Stimulated activated CD4-positive, alpha-beta T cell treated with anti-CD3 and anti-CD28 coated beads, Interleukin-1b, Interleukin-23, amount 100 ng/mL, for 48 hours (primary cell): Measurements from ENCODE around the gene CA7.
A peak's percentile ranks its signal among the peaks of the same experiment; 100 is the strongest.
"Not testable (repeated sequence)": the region's sequence is repeated elsewhere in the genome, so short reads cannot be mapped to it uniquely, and the experiment has no call there.

Experiments used
- DNase-seq: peaks from one replicate; pipeline ENCODE4 v3.0.0-alpha.2; 2020

The CA7 gene

GRCh38 chr16:66874079-66874775 lies 30.0 kb downstream of the CA7 start:
- DNase-seq = peak; percentile 33

- peak; percentile 83 for DNase-seq
These were observed 33.9 kb downstream of the CA7 start for GRCh38 chr16:66878067-66878466.

- peak; percentile 92 for DNase-seq
These were observed 36.2 kb downstream of the CA7 start, which contains the start of gene PDP2 for GRCh38 chr16:66880288-66881013. TSS of gene PDP2 (plus strand) at chr16:66880515. CDS start at chr16:66884285, 3,770 bp downstream.

GRCh38 chr16:66881014-66881417 lies 36.8 kb downstream of the CA7 start:
- DNase-seq = no peak

- no peak for DNase-seq
These were observed 37.3 kb downstream of the CA7 start for GRCh38 chr16:66881560-66881959.

GRCh38 chr16:66881964-66882508 lies 37.8 kb downstream of the CA7 start:
- DNase-seq = no peak

GRCh38 chr16:66882702-66883101 lies 38.5 kb downstream of the CA7 start:
- DNase-seq = no peak

- no peak for DNase-seq
These were observed 41.3 kb downstream of the CA7 start for GRCh38 chr16:66885491-66885890.

GRCh38 chr16:66886321-66886720 lies 42.1 kb downstream of the CA7 start:
- no peak for DNase-seq

GRCh38 chr16:66886914-66887313 lies 42.7 kb downstream of the CA7 start:
- DNase-seq = no peak

- no peak for DNase-seq
These were observed 44.7 kb downstream of the CA7 start for GRCh38 chr16:66888647-66889615.

GRCh38 chr16:66889622-66890021 lies 45.4 kb downstream of the CA7 start:
- no peak for DNase-seq

GRCh38 chr16:66890799-66891198 lies 46.6 kb downstream of the CA7 start:
- DNase-seq = no peak

- no peak for DNase-seq
These were observed 47.1 kb downstream of the CA7 start for GRCh38 chr16:66891360-66891759.

- no peak for DNase-seq
These were observed 47.6 kb downstream of the CA7 start for GRCh38 chr16:66891797-66892196.

- no peak for DNase-seq
These were observed 49.8 kb downstream of the CA7 start for GRCh38 chr16:66894055-66894454.

- peak; percentile 62 for DNase-seq
These were observed 50.9 kb downstream of the CA7 start for GRCh38 chr16:66894948-66895688.

- DNase-seq = no peak
These were observed 51.4 kb downstream of the CA7 start for GRCh38 chr16:66895689-66895979.

GRCh38 chr16:66895999-66896398 lies 51.8 kb downstream of the CA7 start:
- DNase-seq = no peak

- DNase-seq = not testable (repeated sequence)
These were observed 52.5 kb downstream of the CA7 start for GRCh38 chr16:66896682-66897081.

- no peak for DNase-seq
These were observed 54.0 kb downstream of the CA7 start for GRCh38 chr16:66898207-66898606.

GRCh38 chr16:66898933-66899309 lies 54.7 kb downstream of the CA7 start:
- DNase-seq = no peak
